IPS-20b (cell line): ENCODE data around the gene PWWP2A.
"Not testable (repeated sequence)": the region's sequence is repeated elsewhere in the genome, so short reads cannot be mapped to it uniquely, and the experiment has no call there.

ENCODE experiments used
- H3K27ac ChIP-seq: one replicate; pipeline ENCODE4 v1.5.1; 2013; ENCODE audit warnings: low read length
- H3K27me3 ChIP-seq: 2 replicates; pipeline ENCODE4 v1.6.1; 2013; ENCODE audit warnings: mild to moderate bottlenecking, low read length, inconsistent platforms; ENCODE audit not compliant: insufficient read depth
- H3K36me3 ChIP-seq: 2 replicates; pipeline ENCODE4 v1.6.1; 2013; ENCODE audit warnings: low read depth, mild to moderate bottlenecking, inconsistent platforms, low read length, moderate library complexity; ENCODE audit not compliant: insufficient read depth
- H3K4me1 ChIP-seq: 2 replicates; pipeline ENCODE4 v1.6.1; 2013; ENCODE audit warnings: mild to moderate bottlenecking, control low read depth, inconsistent platforms, low read length, moderate library complexity; ENCODE audit not compliant: insufficient read depth
- H3K4me3 ChIP-seq: 2 replicates; pipeline ENCODE4 v1.5.1; 2013; ENCODE audit warnings: mild to moderate bottlenecking, low read length, inconsistent platforms
- H3K9ac ChIP-seq: 2 replicates; pipeline ENCODE4 v1.6.1; 2013; ENCODE audit warnings: low read depth, mild to moderate bottlenecking, inconsistent platforms, low read length, moderate library complexity
- H3K9me3 ChIP-seq: 2 replicates; pipeline ENCODE4 v1.6.1; 2013; ENCODE audit warnings: mild to moderate bottlenecking, low read depth, low read length, inconsistent platforms; ENCODE audit not compliant: insufficient read depth

Gene PWWP2A

DNA sequence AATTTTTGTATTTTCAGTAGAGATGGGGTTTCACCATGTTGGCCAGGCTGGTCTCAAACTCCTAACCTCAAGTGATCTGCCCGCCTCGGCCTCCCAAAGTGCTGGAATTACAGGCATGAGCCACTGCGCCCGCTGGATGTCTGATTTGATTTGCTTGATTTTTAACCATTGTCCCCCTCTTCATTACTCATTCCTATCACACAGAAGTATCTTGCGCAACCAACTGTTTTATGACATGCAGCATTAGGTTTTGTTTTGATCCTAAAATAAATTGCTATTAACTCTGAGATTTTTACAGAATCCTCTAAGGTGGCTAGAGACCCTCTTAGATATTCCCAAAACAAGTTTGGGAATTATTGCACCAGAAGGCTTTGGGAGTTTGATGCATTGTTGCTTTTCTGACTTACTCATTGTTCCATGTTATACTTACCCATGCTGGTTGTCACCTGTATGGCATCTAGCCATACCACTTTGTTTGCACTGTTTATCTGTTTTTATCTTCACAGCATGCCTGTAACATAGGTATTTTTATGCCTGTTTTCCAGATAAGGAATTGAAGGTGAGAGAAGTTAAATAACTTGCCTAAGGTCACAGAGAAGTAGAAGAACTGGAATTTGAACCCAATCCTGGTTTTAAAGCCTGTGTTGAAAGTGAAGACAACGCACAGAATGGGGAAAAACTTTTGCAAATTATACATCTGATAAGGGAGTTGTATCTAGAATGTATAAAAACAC, 35.9 kb upstream of the PWWP2A start:
- Histone ChIP-seq H3K27ac (no peak overlapping the region), H3K4me3 (no peak overlapping the region), H3K9ac (no peak overlapping the region), H3K9me3 (no peaks in the 10 kb centered on the region), H3K4me1 (peaks cover 4% of the 10 kb centered on the region; the same call in 1 of the 2 replicates), H3K36me3 (no peaks in the 10 kb centered on the region), H3K27me3 (no peaks in the 10 kb centered on the region)

GRCh38 chr5:160152901-160153300, 33.7 kb upstream of the PWWP2A start:
- Histone ChIP-seq H3K9ac (no peak overlapping the region), H3K27me3 (no peaks in the 10 kb centered on the region), H3K9me3 (no peaks in the 10 kb centered on the region), H3K36me3 (no peaks in the 10 kb centered on the region), H3K27ac (no peak overlapping the region), H3K4me3 (no peak overlapping the region), H3K4me1 (no peaks in the 10 kb centered on the region)

GRCh38 chr5:160152287-160152686, 33.0 kb upstream of the PWWP2A start:
- no peak overlapping the region for H3K27ac ChIP-seq
- H3K36me3 ChIP-seq = no peaks in the 10 kb centered on the region
- H3K4me1 ChIP-seq = no peaks in the 10 kb centered on the region
- H3K9me3 ChIP-seq = no peaks in the 10 kb centered on the region
- no peak overlapping the region for H3K4me3 ChIP-seq
- H3K9ac ChIP-seq = no peak overlapping the region
- H3K27me3 ChIP-seq = no peaks in the 10 kb centered on the region

- Histone ChIP-seq H3K27me3 (no peaks in the 10 kb centered on the region), H3K27ac (no peak overlapping the region)
These were observed 31.8 kb upstream of the PWWP2A start for GRCh38 chr5:160151017-160151416.

GRCh38 chr5:160150381-160150780, 31.1 kb upstream of the PWWP2A start:
- Histone ChIP-seq H3K9ac (no peak overlapping the region), H3K27me3 (no peaks in the 10 kb centered on the region), H3K36me3 (no peaks in the 10 kb centered on the region), H3K9me3 (no peaks in the 10 kb centered on the region), H3K27ac (no peak overlapping the region), H3K4me1 (no peaks in the 10 kb centered on the region), H3K4me3 (no peak overlapping the region)

More at GRCh38 chr5:160151017-160151416, 31.8 kb upstream of the PWWP2A start:
- H3K4me3 ChIP-seq = no peak overlapping the region
- no peak overlapping the region for H3K9ac ChIP-seq
- no peaks in the 10 kb centered on the region for H3K9me3 ChIP-seq
- H3K36me3 ChIP-seq = no peaks in the 10 kb centered on the region
- no peaks in the 10 kb centered on the region for H3K4me1 ChIP-seq

DNA sequence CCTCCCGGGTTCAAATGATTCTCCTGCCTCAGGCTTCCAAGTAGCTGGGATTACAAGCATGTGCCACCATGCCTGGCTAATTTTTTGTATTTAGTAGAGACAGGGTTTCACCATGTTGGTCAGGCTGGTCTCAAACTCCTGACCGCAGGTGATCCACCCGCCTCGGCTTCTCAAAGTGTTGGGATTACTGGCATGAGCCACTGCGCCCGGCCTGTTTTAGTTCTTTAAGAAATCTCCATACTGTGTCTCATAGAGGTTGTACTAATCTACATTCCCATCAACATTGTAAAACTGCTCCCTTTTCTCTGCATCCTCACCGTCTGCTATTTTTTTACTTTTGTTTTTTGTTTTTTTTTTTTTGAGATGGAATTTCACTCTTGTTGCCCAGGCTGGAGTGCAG, 25.2 kb upstream of the PWWP2A start:
- H3K9me3 ChIP-seq, H3K36me3 ChIP-seq, H3K4me1 ChIP-seq, H3K27me3 ChIP-seq, H3K9ac ChIP-seq, H3K4me3 ChIP-seq, H3K27ac ChIP-seq: not testable (repeated sequence)

- H3K27ac ChIP-seq = peak overlapping the region; percentile 45
- peak overlapping the region; percentile 42; the same call in 1 of the 2 replicates for H3K4me3 ChIP-seq
These were observed 15.1 kb upstream of the PWWP2A start for GRCh38 chr5:160134332-160134731.

GRCh38 chr5:160133918-160134304, 14.7 kb upstream of the PWWP2A start:
- Histone ChIP-seq H3K36me3 (no peaks in the 10 kb centered on the region), H3K4me3 (peak overlapping the region; percentile 42; the same call in 1 of the 2 replicates), H3K27me3 (no peaks in the 10 kb centered on the region), H3K4me1 (peaks cover 13% of the 10 kb centered on the region; the same call in 1 of the 2 replicates), H3K27ac (peak overlapping the region; percentile 25), H3K9ac (peak overlapping the region; percentile 28; the same call in 1 of the 2 replicates), H3K9me3 (no peaks in the 10 kb centered on the region)

More at GRCh38 chr5:160134332-160134731, 15.1 kb upstream of the PWWP2A start:
- Histone ChIP-seq H3K9ac (peak overlapping the region; percentile 28; the same call in 1 of the 2 replicates), H3K36me3 (no peaks in the 10 kb centered on the region), H3K9me3 (no peaks in the 10 kb centered on the region), H3K4me1 (peaks cover 13% of the 10 kb centered on the region; the same call in 1 of the 2 replicates), H3K27me3 (no peaks in the 10 kb centered on the region)

GRCh38 chr5:160133071-160133917, 14.0 kb upstream of the PWWP2A start:
- Histone ChIP-seq H3K4me1 (peaks cover 13% of the 10 kb centered on the region; the same call in 1 of the 2 replicates), H3K9me3 (no peaks in the 10 kb centered on the region), H3K27me3 (no peaks in the 10 kb centered on the region), H3K9ac (peak overlapping the region; percentile 80; the same call in 1 of the 2 replicates), H3K36me3 (no peaks in the 10 kb centered on the region), H3K4me3 (peak overlapping the region; percentile 48), H3K27ac (peak overlapping the region; percentile 76)

DNA sequence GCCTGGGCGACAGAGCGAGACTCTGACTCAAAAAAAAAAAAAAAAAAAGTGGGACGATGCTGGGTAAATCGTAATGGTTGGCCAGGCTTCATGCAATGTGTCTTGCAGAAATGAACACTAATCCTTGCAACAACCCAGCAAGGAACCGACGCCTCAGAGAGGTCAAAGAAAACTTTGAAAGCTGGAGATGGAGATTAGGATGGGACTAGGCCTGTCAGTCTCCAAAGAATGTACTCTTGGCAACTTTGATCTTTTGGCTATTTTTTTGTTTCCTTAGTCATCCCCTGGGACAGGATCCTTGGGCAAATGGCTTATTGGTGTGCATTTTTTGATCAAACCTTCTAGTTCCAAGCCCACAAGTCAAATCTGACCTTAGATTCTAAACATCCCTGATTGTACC, 10.6 kb upstream of the PWWP2A start:
- Histone ChIP-seq H3K9ac (no peak overlapping the region), H3K36me3 (no peaks in the 10 kb centered on the region), H3K27me3 (no peaks in the 10 kb centered on the region), H3K4me1 (peaks cover 13% of the 10 kb centered on the region; the same call in 1 of the 2 replicates), H3K9me3 (no peaks in the 10 kb centered on the region), H3K27ac (no peak overlapping the region), H3K4me3 (no peak overlapping the region)

DNA sequence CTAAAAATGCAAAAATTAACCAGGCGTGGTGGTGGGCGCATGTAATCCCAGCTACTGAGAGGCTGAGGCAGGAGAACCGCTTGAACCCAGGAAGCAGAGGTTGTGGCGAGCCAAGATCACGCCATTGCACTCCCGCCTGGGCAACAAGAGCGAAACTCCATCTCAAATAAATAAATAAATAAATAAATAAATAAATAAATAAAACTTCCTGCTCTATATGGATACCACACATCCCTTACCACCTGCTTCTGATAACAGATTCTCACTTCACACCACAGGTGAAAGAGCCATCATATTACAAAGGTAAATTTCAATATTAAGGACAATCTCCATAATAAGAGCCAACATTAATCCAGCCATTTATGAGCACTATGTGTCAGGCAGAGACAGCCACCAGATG, 9.4 kb upstream of the PWWP2A start:
- Histone ChIP-seq H3K4me1 (peaks cover 9% of the 10 kb centered on the region; the same call in 1 of the 2 replicates), H3K9ac (no peak overlapping the region), H3K27ac (no peak overlapping the region), H3K36me3 (no peaks in the 10 kb centered on the region), H3K4me3 (no peak overlapping the region), H3K27me3 (no peaks in the 10 kb centered on the region), H3K9me3 (no peaks in the 10 kb centered on the region)
